Activated T-cell treated with anti-CD3 and anti-CD28 coated beads, Interleukin-2, amount 50 U/mL, for 24 hours (primary cell): Measurements from ENCODE around the gene COL6A5.

Experiments
- DNase-seq: peaks from one replicate; pipeline ENCODE4 v3.0.0-alpha.2; 2020
- H3K27ac Mint-ChIP-seq: 2 replicates; pipeline ENCODE4 v1.8.0; 2020; ENCODE audit warnings: mild to moderate bottlenecking, mixed read lengths
- H3K27me3 Mint-ChIP-seq: 2 replicates; pipeline ENCODE4 v1.8.0; 2020; ENCODE audit warnings: mixed read lengths
- H3K36me3 Mint-ChIP-seq: 2 replicates; pipeline ENCODE4 v1.8.0; 2020; ENCODE audit warnings: low read depth, mixed read lengths
- H3K4me1 Mint-ChIP-seq: 2 replicates; pipeline ENCODE4 v1.8.0; 2020; ENCODE audit warnings: low read depth, mixed read lengths
- H3K4me3 Mint-ChIP-seq: 2 replicates; pipeline ENCODE4 v1.8.0; 2020; ENCODE audit warnings: mild to moderate bottlenecking, moderate library complexity, mixed read lengths
- H3K9me3 Mint-ChIP-seq: 2 replicates; pipeline ENCODE4 v1.8.0; 2020; ENCODE audit warnings: mixed read lengths

Gene COL6A5

GRCh38 chr3:130374033-130374432 lies 28.6 kb downstream of the COL6A5 start:
- Mint-ChIP-seq H3K27me3 (peaks cover 11% of the 10 kb centered on the region), H3K27ac (no peak overlapping the region), H3K9me3 (no peaks in the 10 kb centered on the region), H3K36me3 (no peaks in the 10 kb centered on the region), H3K4me1 (no peaks in the 10 kb centered on the region), H3K4me3 (no peak overlapping the region)
- DNase-seq: no peak

- H3K9me3 Mint-ChIP-seq: no peaks in the 10 kb centered on the region
- H3K4me3 Mint-ChIP-seq: no peak overlapping the region
- H3K27ac Mint-ChIP-seq: no peak overlapping the region
- H3K27me3 Mint-ChIP-seq: peaks cover 5% of the 10 kb centered on the region
- no peaks in the 10 kb centered on the region for H3K4me1 Mint-ChIP-seq
- DNase-seq: no peak
- no peaks in the 10 kb centered on the region for H3K36me3 Mint-ChIP-seq
Measured at GRCh38 chr3:130374908-130375307, 29.4 kb downstream of the COL6A5 start.

DNA sequence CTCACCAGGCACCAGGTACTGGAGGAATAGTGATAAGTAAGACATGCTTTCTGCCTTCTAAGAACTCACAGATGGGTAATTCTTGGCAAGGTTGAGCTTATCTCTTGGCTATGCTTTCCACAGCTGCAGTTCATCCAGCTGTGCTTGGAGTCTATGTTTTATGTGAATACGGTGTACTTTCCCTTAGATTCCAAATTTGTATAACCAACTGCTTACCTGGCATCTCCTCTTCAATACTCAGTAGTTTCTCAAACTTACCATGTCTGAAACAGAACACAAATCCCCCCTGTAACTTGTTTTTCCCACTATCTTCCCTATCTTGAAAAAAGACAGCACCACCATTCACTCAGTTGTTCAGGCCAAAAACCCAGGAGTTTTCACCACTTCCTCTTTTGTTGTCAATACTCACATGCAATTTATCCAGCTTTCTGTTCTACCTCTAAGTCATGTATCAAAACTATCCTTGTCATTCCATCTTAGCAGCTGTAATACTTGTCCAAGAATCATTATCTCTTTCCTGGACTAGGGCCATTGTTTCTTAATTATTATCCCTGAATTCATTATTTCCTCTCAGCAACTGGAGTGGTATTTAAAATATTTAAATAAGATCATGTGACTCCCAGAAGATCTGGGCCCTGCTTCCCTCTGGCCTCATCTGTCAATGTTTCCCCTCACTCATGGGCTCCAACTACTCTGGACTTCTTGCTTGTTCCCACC lies 32.6 kb downstream of the COL6A5 start:
- no peak overlapping the region for H3K4me3 Mint-ChIP-seq
- no peaks in the 10 kb centered on the region for H3K4me1 Mint-ChIP-seq
- H3K9me3 Mint-ChIP-seq: no peaks in the 10 kb centered on the region
- H3K27ac Mint-ChIP-seq: no peak overlapping the region
- H3K36me3 Mint-ChIP-seq: no peaks in the 10 kb centered on the region
- no peak for DNase-seq
- peaks cover 10% of the 10 kb centered on the region for H3K27me3 Mint-ChIP-seq

DNA sequence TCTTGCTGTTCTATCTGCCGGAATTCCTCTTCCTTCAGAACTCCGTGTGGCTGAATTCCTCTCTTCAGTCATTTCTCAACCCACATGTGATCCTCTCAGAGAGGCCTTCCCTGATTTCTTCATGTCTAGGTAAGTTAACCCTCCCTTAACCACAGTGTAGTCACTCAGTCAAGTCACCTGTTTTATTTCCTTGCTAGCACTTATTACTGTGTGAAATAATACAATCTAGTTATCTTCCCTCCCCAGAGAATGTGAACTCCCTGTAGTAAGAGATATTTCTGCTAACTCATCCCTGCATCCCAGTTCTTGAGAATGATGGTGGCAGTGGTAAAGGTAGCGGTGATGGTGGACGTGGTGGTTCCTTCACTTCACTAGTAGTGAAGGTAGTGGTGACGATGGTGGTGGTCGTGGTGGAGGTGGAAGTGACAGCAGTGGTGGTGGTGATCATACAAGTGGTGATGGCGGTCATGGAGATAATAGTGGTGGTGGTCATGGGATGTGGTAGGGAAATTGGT lies 33.3 kb downstream of the COL6A5 start:
- H3K27ac Mint-ChIP-seq: no peak overlapping the region
- peaks cover 10% of the 10 kb centered on the region for H3K27me3 Mint-ChIP-seq
- no peak for DNase-seq
- H3K36me3 Mint-ChIP-seq: no peaks in the 10 kb centered on the region
- no peaks in the 10 kb centered on the region for H3K4me1 Mint-ChIP-seq
- H3K4me3 Mint-ChIP-seq: no peak overlapping the region
- no peaks in the 10 kb centered on the region for H3K9me3 Mint-ChIP-seq

GRCh38 chr3:130379274-130379673 lies 33.8 kb downstream of the COL6A5 start:
- Mint-ChIP-seq H3K27ac (no peak overlapping the region), H3K4me3 (no peak overlapping the region)
- no peak for DNase-seq

DNA sequence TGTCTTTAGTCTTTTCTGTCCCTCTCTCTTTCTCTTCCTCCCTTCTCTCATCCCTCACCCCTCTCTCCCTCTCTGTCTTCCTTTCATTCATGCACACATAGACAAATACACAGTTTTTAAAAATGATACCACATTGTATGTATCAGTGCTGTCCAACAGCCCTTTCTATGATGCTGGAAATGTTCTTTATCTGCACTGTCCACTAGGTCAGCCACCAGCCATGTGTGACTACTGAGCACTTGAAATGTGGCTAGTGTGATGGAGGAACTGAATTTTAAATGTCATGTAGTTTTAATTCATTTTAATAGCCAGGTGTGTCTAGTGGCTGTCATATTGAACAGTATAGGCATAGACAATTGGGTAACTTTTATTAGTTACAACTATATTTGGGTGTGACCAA lies 34.9 kb downstream of the COL6A5 start:
- Mint-ChIP-seq H3K4me1 (no peaks in the 10 kb centered on the region), H3K9me3 (no peaks in the 10 kb centered on the region), H3K36me3 (no peaks in the 10 kb centered on the region), H3K27ac (no peak overlapping the region), H3K4me3 (no peak overlapping the region), H3K27me3 (peaks cover 14% of the 10 kb centered on the region)
- no peak for DNase-seq

More at GRCh38 chr3:130379274-130379673, 33.8 kb downstream of the COL6A5 start:
- Mint-ChIP-seq H3K27me3 (peaks cover 10% of the 10 kb centered on the region), H3K4me1 (no peaks in the 10 kb centered on the region), H3K36me3 (no peaks in the 10 kb centered on the region), H3K9me3 (no peaks in the 10 kb centered on the region)

DNA sequence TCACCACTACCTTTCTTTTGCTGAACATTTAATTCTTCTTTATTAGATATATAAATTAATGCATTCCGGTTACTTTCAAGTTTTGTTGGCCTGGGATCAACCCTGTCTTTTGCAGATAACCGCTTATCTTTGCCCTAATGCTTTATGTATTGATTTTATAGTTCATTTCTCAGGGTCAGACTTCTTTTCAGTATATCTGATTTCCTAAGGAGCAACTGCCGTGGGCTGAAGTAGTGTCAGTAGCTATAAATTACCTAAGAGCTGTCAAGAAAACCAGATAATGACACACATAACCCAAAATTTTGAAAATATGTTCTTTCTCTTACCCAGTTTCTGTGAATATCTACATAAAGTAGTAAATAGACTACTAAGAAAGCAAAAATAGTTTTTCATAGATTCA lies 38.0 kb downstream of the COL6A5 start:
- Mint-ChIP-seq H3K27me3 (peaks cover 16% of the 10 kb centered on the region), H3K27ac (no peak overlapping the region), H3K36me3 (no peaks in the 10 kb centered on the region), H3K4me3 (no peak overlapping the region), H3K4me1 (no peaks in the 10 kb centered on the region), H3K9me3 (no peaks in the 10 kb centered on the region)
- no peak for DNase-seq

- H3K36me3 Mint-ChIP-seq: no peaks in the 10 kb centered on the region
- H3K4me1 Mint-ChIP-seq: no peaks in the 10 kb centered on the region
- no peak overlapping the region for H3K4me3 Mint-ChIP-seq
- H3K9me3 Mint-ChIP-seq: no peaks in the 10 kb centered on the region
- DNase-seq: no peak
- H3K27me3 Mint-ChIP-seq: peaks cover 16% of the 10 kb centered on the region
- H3K27ac Mint-ChIP-seq: no peak overlapping the region
Measured at GRCh38 chr3:130384476-130385025, 39.1 kb downstream of the COL6A5 start.

DNA sequence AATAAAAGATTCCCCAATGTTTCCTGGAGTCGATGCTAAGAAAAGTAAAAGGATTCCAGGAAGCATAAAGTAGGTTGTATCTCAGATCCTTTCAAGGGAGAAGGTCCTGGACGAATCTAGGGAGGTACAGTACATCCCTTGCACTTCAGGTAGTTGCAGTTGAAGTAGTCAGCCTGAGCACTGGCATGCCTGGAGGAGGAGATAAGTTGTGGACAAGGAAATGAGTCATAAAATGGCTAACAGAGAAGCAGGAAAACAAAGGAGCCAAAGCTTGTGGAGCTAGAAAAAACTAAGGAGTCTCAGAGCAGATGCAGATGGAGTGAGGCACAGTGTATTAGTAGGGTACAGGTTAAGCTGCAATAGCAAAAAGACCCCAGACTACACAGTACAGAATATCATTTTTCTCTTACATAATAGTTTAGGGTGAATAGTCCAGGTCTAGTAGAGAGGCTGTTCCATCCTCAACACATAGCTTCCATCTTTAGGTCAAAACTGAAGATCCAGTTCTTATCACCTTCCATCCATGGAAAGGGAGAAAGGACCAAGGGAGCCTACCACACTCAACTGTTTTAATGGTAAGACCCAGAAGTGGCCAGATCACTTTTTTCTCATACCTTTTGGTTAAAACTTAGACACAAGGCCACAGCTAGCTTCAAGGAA lies 41.3 kb downstream of the COL6A5 start:
- Mint-ChIP-seq H3K4me1 (no peaks in the 10 kb centered on the region), H3K27me3 (peaks cover 10% of the 10 kb centered on the region), H3K9me3 (no peaks in the 10 kb centered on the region), H3K27ac (no peak overlapping the region), H3K4me3 (no peak overlapping the region), H3K36me3 (no peaks in the 10 kb centered on the region)
- DNase-seq: no peak

DNA sequence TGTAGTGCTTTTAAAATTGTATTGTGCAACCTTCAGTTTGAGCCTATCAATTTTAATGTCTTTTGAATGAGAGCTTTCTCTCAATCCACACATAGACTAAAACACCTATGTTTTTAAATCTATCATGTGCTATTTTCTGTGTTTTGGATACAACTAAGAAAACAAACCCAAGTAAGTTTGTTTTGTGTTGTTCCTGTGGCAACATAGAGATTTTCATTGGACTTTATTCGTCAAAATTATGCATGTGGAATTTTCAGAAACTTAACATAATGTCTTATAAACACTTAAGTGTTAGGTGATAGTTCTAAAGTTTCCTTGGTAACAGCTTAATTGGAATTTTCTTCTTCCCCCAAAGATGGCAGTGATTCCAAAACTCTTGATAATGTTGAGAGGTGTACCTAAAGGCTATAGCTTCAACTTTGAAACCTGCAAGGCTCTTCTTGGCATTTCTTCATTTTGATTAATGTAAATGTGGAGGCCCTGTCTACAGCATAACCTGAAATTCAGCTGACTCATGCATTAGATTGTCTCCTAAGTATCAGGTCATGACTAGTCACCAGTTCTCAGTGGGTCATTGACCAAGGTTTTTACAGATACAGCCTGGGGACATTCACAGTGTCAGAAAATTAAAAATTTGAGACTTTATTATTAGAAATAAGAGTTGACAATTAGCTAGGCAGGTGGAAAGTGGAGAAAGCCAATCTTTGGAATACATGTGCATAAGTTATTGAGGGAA lies 44.4 kb downstream of the COL6A5 start:
- Mint-ChIP-seq H3K9me3 (no peaks in the 10 kb centered on the region), H3K4me1 (no peaks in the 10 kb centered on the region), H3K4me3 (no peak overlapping the region), H3K27ac (no peak overlapping the region), H3K27me3 (peaks cover 15% of the 10 kb centered on the region), H3K36me3 (no peaks in the 10 kb centered on the region)
- no peak for DNase-seq

DNA sequence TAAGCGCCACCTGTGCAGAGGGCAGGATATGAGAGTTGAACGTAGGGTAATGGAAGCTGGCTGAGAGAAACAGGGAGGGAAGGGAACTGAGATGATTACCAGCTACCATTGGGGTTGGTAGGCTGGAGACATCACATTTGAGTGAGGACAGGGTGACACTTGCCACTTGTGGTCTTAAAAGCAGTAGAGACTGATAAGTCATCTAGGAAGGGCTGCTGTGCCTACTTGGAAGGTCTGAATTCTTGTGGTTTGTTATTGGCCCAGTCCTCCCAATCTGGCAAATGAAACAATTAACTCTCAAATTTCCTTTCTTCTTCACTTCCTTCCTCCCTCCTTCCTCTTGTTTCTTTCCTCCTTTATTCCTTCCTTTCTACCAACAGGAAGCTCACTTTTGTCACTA lies 46.8 kb downstream of the COL6A5 start:
- DNase-seq: no peak
- H3K9me3 Mint-ChIP-seq: no peaks in the 10 kb centered on the region
- no peak overlapping the region for H3K27ac Mint-ChIP-seq
- no peaks in the 10 kb centered on the region for H3K36me3 Mint-ChIP-seq
- H3K4me1 Mint-ChIP-seq: no peaks in the 10 kb centered on the region
- peaks cover 11% of the 10 kb centered on the region for H3K27me3 Mint-ChIP-seq
- no peak overlapping the region for H3K4me3 Mint-ChIP-seq

- Mint-ChIP-seq H3K27ac (no peak overlapping the region), H3K4me1 (no peaks in the 10 kb centered on the region), H3K36me3 (no peaks in the 10 kb centered on the region), H3K9me3 (no peaks in the 10 kb centered on the region), H3K4me3 (no peak overlapping the region), H3K27me3 (peaks cover 11% of the 10 kb centered on the region)
- no peak for DNase-seq
Measured at GRCh38 chr3:130393594-130393993, 48.1 kb downstream of the COL6A5 start.

- H3K4me1 Mint-ChIP-seq: no peaks in the 10 kb centered on the region
- DNase-seq: no peak
- no peaks in the 10 kb centered on the region for H3K9me3 Mint-ChIP-seq
Measured at GRCh38 chr3:130395331-130395730, 49.9 kb downstream of the COL6A5 start.

DNA sequence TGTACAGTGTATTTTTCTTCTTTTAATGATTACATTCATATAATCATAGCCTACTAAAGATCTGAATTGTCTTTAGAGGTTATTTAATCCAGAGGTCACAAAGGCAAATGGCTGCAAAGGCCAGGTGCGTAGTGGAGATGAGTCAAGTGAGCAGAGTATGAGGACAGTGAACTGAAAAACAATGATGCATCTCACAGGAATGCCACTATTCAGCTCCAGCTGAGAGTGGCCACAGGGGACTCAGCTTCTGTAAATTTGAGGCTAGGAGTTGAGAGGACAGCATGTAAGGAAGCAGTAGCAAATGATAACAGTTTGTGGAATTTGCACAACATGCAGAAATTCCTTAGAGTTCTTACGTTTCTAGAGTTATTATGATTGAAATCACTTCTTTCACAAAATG lies 50.4 kb downstream of the COL6A5 start:
- no peak overlapping the region for H3K4me3 Mint-ChIP-seq
- no peaks in the 10 kb centered on the region for H3K4me1 Mint-ChIP-seq
- H3K36me3 Mint-ChIP-seq: no peaks in the 10 kb centered on the region
- H3K27me3 Mint-ChIP-seq: peaks cover 20% of the 10 kb centered on the region
- no peak for DNase-seq
- H3K27ac Mint-ChIP-seq: no peak overlapping the region
- H3K9me3 Mint-ChIP-seq: no peaks in the 10 kb centered on the region

More at GRCh38 chr3:130395331-130395730, 49.9 kb downstream of the COL6A5 start:
- Mint-ChIP-seq H3K27ac (no peak overlapping the region), H3K27me3 (peaks cover 16% of the 10 kb centered on the region), H3K36me3 (no peaks in the 10 kb centered on the region), H3K4me3 (no peak overlapping the region)
